Activated T-helper 2 cell treated with anti-CD3 and anti-CD28 coated beads, Interferon-gamma antibody, Interleukin-2, Interleukin-4, amounts not matched to agents 10 μg/mL and 5 μg/mL and 100 μg/mL, durations not matched to agents 14 hours and 24 hours and 36 hours (primary cell): ENCODE measurements around the gene CD207. TPM values are rescaled to one million over a fixed set of nuclear protein-coding genes. Genes with fewer than 3 reads are reported as not detected.
"Not testable (repeated sequence)": the region's sequence is repeated elsewhere in the genome, so short reads cannot be mapped to it uniquely, and the experiment has no call there.

Experiments used
- DNase-seq: peaks from one replicate; pipeline ENCODE4 v3.0.0; 2021; ENCODE audit warnings: low spot score
- H3K27ac Mint-ChIP-seq: one replicate; pipeline ENCODE4 v1.8.0; 2021; ENCODE audit warnings: mixed read lengths
- H3K27me3 Mint-ChIP-seq: one replicate; pipeline ENCODE4 v1.8.0; 2021; ENCODE audit warnings: low read depth, mixed read lengths
- H3K36me3 Mint-ChIP-seq: one replicate; pipeline ENCODE4 v1.8.0; 2021; ENCODE audit warnings: low read depth, mixed read lengths
- H3K4me1 Mint-ChIP-seq: one replicate; pipeline ENCODE4 v1.8.0; 2021; ENCODE audit warnings: low read depth, mixed read lengths
- H3K4me3 Mint-ChIP-seq: one replicate; pipeline ENCODE4 v1.8.0; 2021; ENCODE audit warnings: low read depth, mild to moderate bottlenecking, moderate library complexity, mixed read lengths
- H3K9me3 Mint-ChIP-seq: one replicate; pipeline ENCODE4 v1.8.0; 2021; ENCODE audit warnings: mixed read lengths
- intact Hi-C: fragments of 100-400 bp; cut with micrococcal nuclease; formaldehyde crosslinking; loops from one replicate; pipeline ENCODE4 v1.15.1; 2023
- total RNA-seq: library from RNA; stranded (reverse); gene quantifications from 2 replicates; pipeline ENCODE4 v1.2.3, GENCODE V29; 2022

The CD207 gene
- total RNA-seq, 1 donor from 2014 or later = not detected

DNA sequence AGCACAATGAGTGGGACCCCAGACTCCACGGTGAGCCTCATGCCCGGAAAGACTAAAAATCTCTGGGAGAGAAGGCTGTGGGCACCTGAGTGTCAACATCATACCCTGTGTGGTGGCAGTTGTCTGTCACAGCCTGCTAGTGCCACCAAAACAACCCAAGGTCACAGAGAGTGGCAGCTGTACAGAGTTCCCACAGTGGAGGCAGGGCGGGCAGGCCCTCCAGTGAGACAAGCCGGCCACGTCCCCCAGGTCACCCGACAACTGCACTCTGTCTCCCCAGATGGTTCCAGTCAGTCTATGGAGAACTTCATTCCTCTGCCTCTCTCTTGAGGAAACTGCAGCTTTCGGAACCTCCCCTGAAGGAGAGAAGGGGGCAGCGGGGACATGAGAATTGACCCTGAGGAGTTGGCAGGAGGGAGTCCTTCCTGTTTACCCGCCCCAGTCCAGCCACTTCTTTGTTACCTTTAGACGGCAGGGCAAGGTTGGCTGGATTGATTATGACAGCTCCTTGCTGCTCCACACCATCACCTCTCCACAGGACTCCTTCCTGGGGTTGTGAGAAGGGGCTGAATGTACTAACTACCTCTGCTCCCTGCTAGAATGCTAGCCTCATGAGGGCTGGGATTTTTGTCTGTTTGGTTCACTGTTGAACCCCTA is 33.9 kb downstream of the CD207 start:
- Mint-ChIP-seq H3K27ac (no peak overlapping the region), H3K4me1 (no peaks in the 10 kb centered on the region), H3K9me3 (peaks cover 5% of the 10 kb centered on the region), H3K36me3 (no peaks in the 10 kb centered on the region), H3K4me3 (no peak overlapping the region), H3K27me3 (peaks cover 5% of the 10 kb centered on the region)
- no peak for DNase-seq
- intact Hi-C loops = no loop called here

- Mint-ChIP-seq H3K9me3 (peaks cover 5% of the 10 kb centered on the region), H3K4me3 (no peak overlapping the region), H3K36me3 (no peaks in the 10 kb centered on the region), H3K4me1 (no peaks in the 10 kb centered on the region), H3K27me3 (peaks cover 5% of the 10 kb centered on the region), H3K27ac (no peak overlapping the region)
- no peak for DNase-seq
- intact Hi-C loops = no loop called here
Observed at GRCh38 chr2:70799706-70800105, 35.9 kb downstream of the CD207 start.

GRCh38 chr2:70797996-70798395 is 37.6 kb downstream of the CD207 start:
- DNase-seq, H3K9me3 Mint-ChIP-seq, H3K4me3 Mint-ChIP-seq, H3K36me3 Mint-ChIP-seq, intact Hi-C loops, H3K27ac Mint-ChIP-seq, H3K4me1 Mint-ChIP-seq: not testable (repeated sequence)
- peaks cover 13% of the 10 kb centered on the region for H3K27me3 Mint-ChIP-seq

- H3K27me3 Mint-ChIP-seq = peaks cover 17% of the 10 kb centered on the region
- peaks cover 5% of the 10 kb centered on the region for H3K9me3 Mint-ChIP-seq
- no peaks in the 10 kb centered on the region for H3K36me3 Mint-ChIP-seq
- no peak for DNase-seq
- H3K27ac Mint-ChIP-seq = no peak overlapping the region
- intact Hi-C loops = no loop called here
- no peaks in the 10 kb centered on the region for H3K4me1 Mint-ChIP-seq
- H3K4me3 Mint-ChIP-seq = no peak overlapping the region
Observed at GRCh38 chr2:70797506-70797905, 38.1 kb downstream of the CD207 start.

DNA sequence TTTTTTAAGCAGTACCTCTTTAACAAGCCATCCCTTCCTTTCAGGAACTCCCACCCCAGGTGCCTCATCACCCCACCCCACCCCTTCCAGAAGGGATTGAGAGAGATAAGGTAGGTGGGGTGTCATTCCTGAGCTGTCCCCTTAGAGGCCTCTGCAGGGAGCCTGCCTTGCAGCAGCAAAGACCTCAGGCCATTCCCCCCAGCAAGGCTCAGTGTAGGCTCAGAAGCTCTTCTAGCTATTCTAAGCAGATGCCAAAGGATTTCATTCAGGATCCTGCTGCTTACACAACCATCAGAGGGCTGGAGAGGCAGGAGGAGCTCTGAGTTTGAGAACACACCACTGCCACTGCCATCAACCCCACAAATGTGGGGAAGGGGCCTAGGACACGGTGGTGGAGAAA is 39.4 kb downstream of the CD207 start:
- H3K27me3 Mint-ChIP-seq = peaks cover 27% of the 10 kb centered on the region
- H3K36me3 Mint-ChIP-seq = no peaks in the 10 kb centered on the region
- H3K4me1 Mint-ChIP-seq = no peaks in the 10 kb centered on the region
- H3K27ac Mint-ChIP-seq = no peak overlapping the region
- no peak for DNase-seq
- intact Hi-C loops = no loop called here
- H3K4me3 Mint-ChIP-seq = no peak overlapping the region
- peaks cover 5% of the 10 kb centered on the region for H3K9me3 Mint-ChIP-seq

DNA sequence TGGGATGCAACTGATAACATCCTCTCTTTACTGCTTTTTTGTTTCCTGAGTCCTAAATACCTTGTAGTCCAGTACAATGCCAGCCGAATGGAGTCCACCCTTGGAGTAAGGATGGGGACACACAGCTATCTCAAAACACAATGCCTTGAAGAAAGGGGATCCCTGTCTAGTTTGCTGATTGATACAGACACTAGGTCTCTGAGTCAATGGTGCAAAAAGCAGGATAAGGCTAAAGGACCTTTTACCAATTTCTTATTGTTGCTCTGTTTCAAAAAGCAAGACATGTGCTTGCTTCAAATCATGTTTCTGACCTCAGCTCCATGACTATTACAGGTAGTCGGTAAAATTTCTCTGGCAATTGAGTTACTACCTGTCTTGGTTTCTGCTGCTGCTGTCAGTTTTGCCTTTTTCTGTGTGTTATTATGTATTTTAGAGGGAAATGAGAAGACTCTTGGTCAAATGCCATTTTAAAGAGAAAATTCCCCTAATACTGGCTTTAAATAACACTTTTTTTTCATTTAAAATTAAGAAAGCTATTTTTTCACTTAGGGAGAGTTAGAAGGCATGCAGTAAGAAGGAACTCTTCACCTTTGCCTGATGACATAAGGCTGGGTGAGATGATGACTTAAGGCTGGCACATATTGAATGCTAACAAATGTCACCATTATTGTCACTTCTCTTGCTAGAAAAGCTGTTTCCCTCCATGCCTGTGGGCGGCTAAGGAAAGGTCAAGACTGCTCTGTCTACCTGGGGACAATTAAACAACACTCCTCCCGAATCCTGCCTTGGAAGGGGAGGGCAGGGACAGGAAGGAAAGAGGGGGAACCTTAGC is 40.2 kb downstream of the CD207 start:
- intact Hi-C loops = no loop called here
- Mint-ChIP-seq H3K27ac (no peak overlapping the region), H3K4me3 (no peak overlapping the region), H3K36me3 (no peaks in the 10 kb centered on the region), H3K4me1 (peaks cover 2% of the 10 kb centered on the region), H3K27me3 (peaks cover 32% of the 10 kb centered on the region), H3K9me3 (peaks cover 5% of the 10 kb centered on the region)
- no peak for DNase-seq

- no peak for DNase-seq
- Mint-ChIP-seq H3K9me3 (no peaks in the 10 kb centered on the region), H3K4me1 (peaks cover 7% of the 10 kb centered on the region), H3K36me3 (no peaks in the 10 kb centered on the region), H3K27ac (no peak overlapping the region), H3K27me3 (peaks cover 43% of the 10 kb centered on the region), H3K4me3 (no peak overlapping the region)
- intact Hi-C loops = no loop called here
Observed at GRCh38 chr2:70793450-70793849, 42.2 kb downstream of the CD207 start.

GRCh38 chr2:70790136-70790828 is 45.3 kb downstream of the CD207 start, which contains the start of gene FIGLA:
TSS of gene FIGLA (minus strand) at chr2:70790643. CDS start at chr2:70790638, 5 bp downstream.
- Mint-ChIP-seq H3K27me3 (peaks cover 62% of the 10 kb centered on the region), H3K4me1 (peaks cover 10% of the 10 kb centered on the region), H3K27ac (no peak within 1 kb of the TSS), H3K4me3 (peak within 1 kb of the TSS; percentile 67), H3K9me3 (no peaks in the 10 kb centered on the region), H3K36me3 (no peaks in the 10 kb centered on the region)
- intact Hi-C loops = no loop called here
- no peak for DNase-seq

GRCh38 chr2:70789304-70790135 is 46.1 kb downstream of the CD207 start:
- H3K4me1 Mint-ChIP-seq = peaks cover 12% of the 10 kb centered on the region
- peak overlapping the region; percentile 67 for H3K4me3 Mint-ChIP-seq
- H3K27me3 Mint-ChIP-seq = peaks cover 62% of the 10 kb centered on the region
- H3K9me3 Mint-ChIP-seq = no peaks in the 10 kb centered on the region
- peak; percentile 60 for DNase-seq
- H3K36me3 Mint-ChIP-seq = no peaks in the 10 kb centered on the region
- intact Hi-C loops = loop anchor here (1.0 to 10.0 kb wide), 5 partner anchors 83 to 485 kb away; partner anchors contain the start of genes FAM136A and TGFA
- no peak overlapping the region for H3K27ac Mint-ChIP-seq

- Mint-ChIP-seq H3K27ac (no peak overlapping the region), H3K36me3 (no peaks in the 10 kb centered on the region), H3K4me3 (no peak overlapping the region), H3K9me3 (no peaks in the 10 kb centered on the region), H3K27me3 (peaks cover 44% of the 10 kb centered on the region), H3K4me1 (peaks cover 10% of the 10 kb centered on the region)
- no peak for DNase-seq
- intact Hi-C loops = loop anchor here (1.0 to 10.0 kb wide), 4 partner anchors 87 to 481 kb away; partner anchors contain the start of genes FAM136A and TGFA
Observed at GRCh38 chr2:70785137-70785911, 50.3 kb downstream of the CD207 start.

DNA sequence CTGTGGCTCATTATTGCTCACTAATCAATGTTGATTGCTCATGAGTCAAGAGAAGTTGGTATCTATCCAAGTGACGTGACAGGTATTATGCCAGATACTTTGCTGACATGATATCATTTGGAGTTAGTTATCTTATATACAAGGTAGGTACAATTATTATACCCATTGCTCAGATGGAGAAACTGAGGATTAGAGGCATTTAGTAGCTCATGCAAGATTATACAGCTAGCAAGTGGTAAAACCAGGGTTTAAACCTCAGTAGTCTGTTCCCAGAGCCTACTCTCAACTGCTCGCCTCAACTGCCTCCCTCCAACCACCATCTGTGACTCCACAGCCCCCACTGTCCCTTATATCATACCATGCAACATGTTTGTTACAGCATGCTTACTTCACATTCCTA is 51.3 kb downstream of the CD207 start:
- Mint-ChIP-seq H3K9me3 (no peaks in the 10 kb centered on the region), H3K27ac (no peak overlapping the region), H3K4me1 (peaks cover 5% of the 10 kb centered on the region), H3K36me3 (no peaks in the 10 kb centered on the region), H3K4me3 (no peak overlapping the region), H3K27me3 (peaks cover 40% of the 10 kb centered on the region)
- intact Hi-C loops = loop anchor here (10.0 kb wide), 2 partner anchors 230 to 480 kb away; partner anchors contain the start of genes FAM136A and TGFA
- DNase-seq = no peak
